ENCODE results near the gene FAAP24.
"Not testable (repeated sequence)": the region's sequence is repeated elsewhere in the genome, so short reads cannot be mapped to it uniquely, and the experiment has no call there.

DNA sequence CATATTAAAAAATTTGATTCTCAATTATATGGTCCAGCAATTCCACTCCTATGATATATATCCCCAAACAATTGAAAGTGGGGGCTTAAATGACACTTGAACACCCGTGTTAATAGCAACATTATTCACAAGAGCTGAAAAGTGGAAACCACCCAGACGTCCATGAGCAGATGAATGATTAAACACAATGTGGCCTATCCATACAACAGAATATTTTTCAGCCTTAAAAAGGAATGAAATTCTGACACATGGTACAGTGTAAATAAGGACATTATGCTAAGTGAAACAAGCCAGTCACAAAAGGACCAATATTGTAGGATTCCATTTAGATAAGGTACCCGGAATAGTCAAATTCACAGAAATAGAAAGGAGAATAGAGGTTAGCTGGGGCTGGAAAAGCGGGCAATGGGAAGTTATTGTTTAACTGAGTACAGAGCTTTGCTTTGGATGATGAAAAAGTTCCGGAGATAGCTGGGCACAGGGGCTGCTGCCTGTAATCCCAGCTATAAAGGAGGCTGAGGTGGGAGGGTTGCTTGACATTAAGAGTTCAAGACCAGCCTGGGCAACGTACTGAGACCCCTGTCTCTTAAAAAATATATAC, 31.5 kb downstream of the FAAP24 start:
- TF ChIP-seq, protein P1, sequence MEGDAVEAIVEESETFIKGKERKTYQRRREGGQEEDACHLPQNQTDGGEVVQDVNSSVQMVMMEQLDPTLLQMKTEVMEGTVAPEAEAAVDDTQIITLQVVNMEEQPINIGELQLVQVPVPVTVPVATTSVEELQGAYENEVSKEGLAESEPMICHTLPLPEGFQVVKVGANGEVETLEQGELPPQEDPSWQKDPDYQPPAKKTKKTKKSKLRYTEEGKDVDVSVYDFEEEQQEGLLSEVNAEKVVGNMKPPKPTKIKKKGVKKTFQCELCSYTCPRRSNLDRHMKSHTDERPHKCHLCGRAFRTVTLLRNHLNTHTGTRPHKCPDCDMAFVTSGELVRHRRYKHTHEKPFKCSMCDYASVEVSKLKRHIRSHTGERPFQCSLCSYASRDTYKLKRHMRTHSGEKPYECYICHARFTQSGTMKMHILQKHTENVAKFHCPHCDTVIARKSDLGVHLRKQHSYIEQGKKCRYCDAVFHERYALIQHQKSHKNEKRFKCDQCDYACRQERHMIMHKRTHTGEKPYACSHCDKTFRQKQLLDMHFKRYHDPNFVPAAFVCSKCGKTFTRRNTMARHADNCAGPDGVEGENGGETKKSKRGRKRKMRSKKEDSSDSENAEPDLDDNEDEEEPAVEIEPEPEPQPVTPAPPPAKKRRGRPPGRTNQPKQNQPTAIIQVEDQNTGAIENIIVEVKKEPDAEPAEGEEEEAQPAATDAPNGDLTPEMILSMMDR (IDR thresholded peaks at IDR 0.05), result not testable (repeated sequence)
- TF ChIP-seq POLR2A (IDR thresholded peaks at IDR 0.05), result not testable (repeated sequence)

Data from esophagus squamous epithelium (tissue), 4 donors.